Measurements from ENCODE around the gene POLR1H.

- TF ChIP-seq JUNB (IDR thresholded peaks at IDR 0.05) (no peak), BHLHE40 (IDR thresholded peaks at IDR 0.05; ENCODE audit: low read depth, low read length) (no peak), POLR2A (IDR thresholded peaks at IDR 0.05; ENCODE audit: low read length) (no peak), CTCF (IDR thresholded peaks at IDR 0.05) (no peak), MAFK (IDR thresholded peaks at IDR 0.05; ENCODE audit: partially characterized antibody) (no peak), MAZ (IDR thresholded peaks at IDR 0.05; ENCODE audit: borderline replicate concordance, low read depth, low read length) (no peak), EP300 (IDR thresholded peaks at IDR 0.05) (no peak), HOXA7 (CRISPR knock-in tag; IDR thresholded peaks at IDR 0.05) (no peak), FOSL2 (IDR thresholded peaks at IDR 0.05) (no peak), FOSL2 (CRISPR knock-in tag; IDR thresholded peaks at IDR 0.05) (no peak), SMC3 (IDR thresholded peaks at IDR 0.05) (no peak)
- TF ChIP-seq, protein P1, sequence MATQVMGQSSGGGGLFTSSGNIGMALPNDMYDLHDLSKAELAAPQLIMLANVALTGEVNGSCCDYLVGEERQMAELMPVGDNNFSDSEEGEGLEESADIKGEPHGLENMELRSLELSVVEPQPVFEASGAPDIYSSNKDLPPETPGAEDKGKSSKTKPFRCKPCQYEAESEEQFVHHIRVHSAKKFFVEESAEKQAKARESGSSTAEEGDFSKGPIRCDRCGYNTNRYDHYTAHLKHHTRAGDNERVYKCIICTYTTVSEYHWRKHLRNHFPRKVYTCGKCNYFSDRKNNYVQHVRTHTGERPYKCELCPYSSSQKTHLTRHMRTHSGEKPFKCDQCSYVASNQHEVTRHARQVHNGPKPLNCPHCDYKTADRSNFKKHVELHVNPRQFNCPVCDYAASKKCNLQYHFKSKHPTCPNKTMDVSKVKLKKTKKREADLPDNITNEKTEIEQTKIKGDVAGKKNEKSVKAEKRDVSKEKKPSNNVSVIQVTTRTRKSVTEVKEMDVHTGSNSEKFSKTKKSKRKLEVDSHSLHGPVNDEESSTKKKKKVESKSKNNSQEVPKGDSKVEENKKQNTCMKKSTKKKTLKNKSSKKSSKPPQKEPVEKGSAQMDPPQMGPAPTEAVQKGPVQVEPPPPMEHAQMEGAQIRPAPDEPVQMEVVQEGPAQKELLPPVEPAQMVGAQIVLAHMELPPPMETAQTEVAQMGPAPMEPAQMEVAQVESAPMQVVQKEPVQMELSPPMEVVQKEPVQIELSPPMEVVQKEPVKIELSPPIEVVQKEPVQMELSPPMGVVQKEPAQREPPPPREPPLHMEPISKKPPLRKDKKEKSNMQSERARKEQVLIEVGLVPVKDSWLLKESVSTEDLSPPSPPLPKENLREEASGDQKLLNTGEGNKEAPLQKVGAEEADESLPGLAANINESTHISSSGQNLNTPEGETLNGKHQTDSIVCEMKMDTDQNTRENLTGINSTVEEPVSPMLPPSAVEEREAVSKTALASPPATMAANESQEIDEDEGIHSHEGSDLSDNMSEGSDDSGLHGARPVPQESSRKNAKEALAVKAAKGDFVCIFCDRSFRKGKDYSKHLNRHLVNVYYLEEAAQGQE (IDR thresholded peaks at IDR 0.05) = no peak
These were observed 2.2 kb downstream of the POLR1H start for GRCh38 chr6:30063315-30063714.
